Loucy (cell line): Measurements from ENCODE around the gene NR1H2.
A peak's percentile ranks its signal among the peaks of the same experiment; 100 is the strongest.

ENCODE experiments used
- H2AFZ ChIP-seq: fragments of 200-600 bp; sonication (generic); 2 replicates; pipeline ENCODE4 v1.6.0; 2016; ENCODE audit warnings: antibody characterized with exemption, mild to moderate bottlenecking, low read length, moderate library complexity
- H3F3A ChIP-seq: fragments of 200-600 bp; 2 replicates; pipeline ENCODE4 v1.6.0; 2016; ENCODE audit warnings: antibody characterized with exemption, low read depth, mild to moderate bottlenecking
- H3K27me3 ChIP-seq: fragments of 200-600 bp; sonication (generic); 2 replicates; pipeline ENCODE4 v1.6.1; 2014; ENCODE audit warnings: low read length, mild to moderate bottlenecking; ENCODE audit not compliant: insufficient read depth, poor library complexity, severe bottlenecking
- H3K36me3 ChIP-seq: fragments of 200-600 bp; sonication (generic); 2 replicates; pipeline ENCODE4 v1.6.1; 2016; ENCODE audit warnings: low read length; ENCODE audit not compliant: insufficient read depth
- H3K4me1 ChIP-seq: fragments of 200-600 bp; sonication (generic); 2 replicates; pipeline ENCODE4 v1.5.1; 2014; ENCODE audit warnings: low read length, mild to moderate bottlenecking; ENCODE audit not compliant: insufficient read depth, poor library complexity, severe bottlenecking
- H3K4me2 ChIP-seq: fragments of 200-600 bp; sonication (generic); 2 replicates; pipeline ENCODE4 v1.6.0; 2014; ENCODE audit warnings: antibody characterized with exemption, low read length, low read depth, mild to moderate bottlenecking; ENCODE audit not compliant: poor library complexity, severe bottlenecking
- H3K4me3 ChIP-seq: fragments of 200-600 bp; sonication (generic); 2 replicates; pipeline ENCODE4 v1.5.1; 2014; ENCODE audit warnings: low read length, mild to moderate bottlenecking, mixed read lengths; ENCODE audit not compliant: poor library complexity, severe bottlenecking
- H3K79me2 ChIP-seq: fragments of 200-600 bp; sonication (generic); 2 replicates; pipeline ENCODE4 v1.6.1; 2014; ENCODE audit warnings: low read length; ENCODE audit not compliant: insufficient read depth
- H3K9ac ChIP-seq: fragments of 200-600 bp; sonication (generic); 2 replicates; pipeline ENCODE4 v1.6.0; 2014; ENCODE audit warnings: mild to moderate bottlenecking, low read depth, low read length, moderate library complexity; ENCODE audit not compliant: poor library complexity, severe bottlenecking
- H3K9me2 ChIP-seq: fragments of 200-600 bp; sonication (generic); replicated peaks from 2 replicates; pipeline ENCODE4 v1.6.1; 2016; ENCODE audit warnings: low read depth, low read length, mixed read lengths
- H3K9me3 ChIP-seq: fragments of 200-600 bp; sonication (generic); 2 replicates; pipeline ENCODE4 v1.6.1; 2014; ENCODE audit warnings: mild to moderate bottlenecking, antibody characterized with exemption, low read length, low read depth; ENCODE audit not compliant: insufficient read depth
- H4K20me1 ChIP-seq: fragments of 200-600 bp; sonication (generic); 2 replicates; pipeline ENCODE4 v1.6.0; 2014; ENCODE audit warnings: antibody characterized with exemption, low read length, mild to moderate bottlenecking; ENCODE audit not compliant: insufficient read depth, poor library complexity, severe bottlenecking
- CTCF ChIP-seq: fragments of 200-600 bp; sonication (generic); conservative IDR thresholded peaks from 2 replicates; pipeline ENCODE4 v1.5.1; 2014; ENCODE audit warnings: mild to moderate bottlenecking, antibody characterized with exemption, low read length
- EZH2phosphoT487 ChIP-seq: fragments of 200-600 bp; IDR thresholded peaks from 2 replicates; pipeline ENCODE4 v1.6.1; 2018; ENCODE audit warnings: antibody characterized with exemption, mild to moderate bottlenecking, moderate library complexity, borderline replicate concordance

NR1H2 gene

GRCh38 chr19:50365434-50366306, 10.6 kb upstream of the NR1H2 start, which contains the start of gene NAPSA:
NAPSA (minus strand) TSS chr19:50365639; CDS start chr19:50365621, 18 bp downstream.
- Histone ChIP-seq H4K20me1 (no peaks in the 10 kb centered on the region), H3K36me3 (no peaks in the 10 kb centered on the region), H3K4me1 (peaks cover 9% of the 10 kb centered on the region), H2AFZ (no peak within 1 kb of the TSS), H3K9me2 (no peaks in the 10 kb centered on the region), H3K79me2 (no peaks in the 10 kb centered on the region), H3K4me2 (peak within 1 kb of the TSS; percentile 17), H3K4me3 (no peak within 1 kb of the TSS), H3F3A (no peaks in the 10 kb centered on the region), H3K27me3 (no peaks in the 10 kb centered on the region), H3K9ac (no peak within 1 kb of the TSS), H3K9me3 (no peaks in the 10 kb centered on the region)
- TF ChIP-seq EZH2phosphoT487 (no peak), CTCF (no peak)

GRCh38 chr19:50368649-50369570, 7.3 kb upstream of the NR1H2 start:
- Histone ChIP-seq H3K4me1 (peaks cover 5% of the 10 kb centered on the region), H3K36me3 (no peaks in the 10 kb centered on the region), H3K9ac (peak overlapping the region; percentile 67), H3K4me3 (peak overlapping the region; percentile 73), H3K9me2 (no peaks in the 10 kb centered on the region), H4K20me1 (no peaks in the 10 kb centered on the region), H3K79me2 (no peaks in the 10 kb centered on the region), H3K9me3 (no peaks in the 10 kb centered on the region), H3K4me2 (peak overlapping the region; percentile 84), H3K27me3 (no peaks in the 10 kb centered on the region), H2AFZ (peak overlapping the region; percentile 99), H3F3A (no peaks in the 10 kb centered on the region)
- TF ChIP-seq EZH2phosphoT487 (no peak), CTCF (peak; percentile 83)

GRCh38 chr19:50371914-50372475, 4.3 kb upstream of the NR1H2 start:
- Histone ChIP-seq H3K9me2 (no peaks in the 10 kb centered on the region), H3K36me3 (no peaks in the 10 kb centered on the region), H3K79me2 (no peaks in the 10 kb centered on the region; the same call in 1 of the 2 replicates), H3K4me1 (peaks cover 3% of the 10 kb centered on the region), H3K4me3 (no peak overlapping the region), H3K9ac (no peak overlapping the region), H4K20me1 (peaks cover 1% of the 10 kb centered on the region), H3K9me3 (no peaks in the 10 kb centered on the region), H3K27me3 (no peaks in the 10 kb centered on the region), H2AFZ (no peak overlapping the region), H3F3A (no peaks in the 10 kb centered on the region), H3K4me2 (no peak overlapping the region)
- TF ChIP-seq EZH2phosphoT487 (no peak), CTCF (no peak)
